LHCN-M2 (cell line): ENCODE measurements around the gene MOB1A. TPM values are rescaled to one million over a fixed set of nuclear protein-coding genes. Genes with fewer than 3 reads are reported as not detected.
"Not testable (repeated sequence)": the region's sequence is repeated elsewhere in the genome, so short reads cannot be mapped to it uniquely, and the experiment has no call there.

ENCODE experiments used
- DNase-seq: peaks from one replicate; pipeline ENCODE4 v3.0.0-alpha.2; 2012; ENCODE audit warnings: low read depth
- total RNA-seq: library from RNA; depleted of rRNA; stranded (reverse); fragments of >200 nt; gene quantifications from 2 replicates; pipeline ENCODE4 v1.2.3, GENCODE V29; 2014

MOB1A gene
- total RNA-seq, 1 experiment from 2014 or later, result 131 TPM

DNA sequence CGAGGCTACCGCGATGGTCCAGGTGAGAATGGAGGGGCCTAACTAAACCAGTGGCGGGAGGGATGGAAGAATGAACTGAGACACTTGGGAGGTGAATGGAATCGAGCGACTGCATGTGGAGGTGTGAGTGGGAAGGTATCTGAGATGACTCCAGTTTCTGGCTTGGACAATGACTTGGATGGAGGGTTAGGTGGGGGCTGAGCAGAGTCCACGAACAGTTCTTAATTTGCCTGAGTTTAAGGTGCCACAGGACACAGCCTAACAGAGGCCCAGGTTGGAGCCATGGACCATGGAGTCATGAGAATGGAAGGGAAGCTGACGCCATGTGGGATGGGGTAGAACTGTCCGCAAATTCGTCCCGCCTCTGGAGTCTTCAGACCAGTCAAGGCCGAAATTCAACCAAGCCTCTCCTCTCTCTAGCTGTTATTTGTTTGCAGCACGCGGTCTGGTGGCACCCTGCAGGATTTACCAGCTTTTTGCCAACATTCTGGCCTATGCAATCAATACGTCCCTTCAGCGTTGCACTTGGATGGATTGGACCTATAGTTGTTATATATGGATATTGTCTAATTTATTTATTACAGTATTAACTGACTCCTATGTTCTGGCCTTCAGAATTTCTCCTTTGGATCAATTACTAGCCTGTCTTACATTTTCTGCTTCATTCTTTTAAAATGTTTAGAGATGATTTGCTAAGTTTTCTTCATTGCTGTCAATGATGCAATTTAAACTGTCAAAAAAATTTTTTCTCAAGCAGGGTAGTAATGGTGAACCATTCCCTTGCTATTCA is 30.0 kb downstream of the MOB1A start:
- no peak for DNase-seq

DNA sequence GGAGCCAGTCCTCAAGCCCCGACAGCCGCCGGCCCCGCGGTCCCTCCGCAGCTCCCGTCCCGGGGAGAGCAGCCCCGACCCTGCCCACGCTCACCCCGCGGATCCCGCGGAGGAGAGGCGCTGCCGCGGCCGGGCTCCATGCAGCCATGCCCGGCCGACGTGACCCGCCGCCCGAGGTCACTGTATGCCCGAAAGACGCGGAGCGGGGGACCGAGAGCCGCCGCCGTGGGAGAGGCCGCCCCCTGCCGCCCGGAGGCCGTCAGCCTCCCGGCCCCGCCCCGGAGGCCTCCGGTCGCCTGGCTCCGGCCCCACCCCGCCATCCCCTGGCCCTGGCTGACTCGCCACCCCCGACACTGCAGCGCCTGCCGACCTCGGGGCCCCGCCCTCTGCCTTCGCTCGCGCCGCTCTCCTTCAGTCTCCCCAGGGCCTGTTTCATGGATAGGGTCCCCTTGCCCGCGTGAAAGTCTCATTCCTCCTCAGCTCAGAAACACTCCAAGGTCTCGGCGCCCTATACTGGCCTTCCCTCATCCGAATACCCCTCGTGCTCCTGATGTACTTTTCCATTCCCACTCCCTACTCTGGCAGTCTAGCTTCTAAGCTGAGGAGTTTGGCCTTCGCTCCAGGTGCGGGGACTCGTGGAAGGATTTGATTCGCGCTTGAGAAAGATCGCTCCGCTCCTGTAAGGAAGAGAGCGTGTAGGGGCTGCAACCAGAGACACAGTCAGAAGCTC is 30.8 kb downstream of the MOB1A start, which contains the start of gene BOLA3:
BOLA3 (minus strand) TSS at position 186 of the 730 bp plus-strand sequence; CDS start at position 148, 38 bp downstream.
- peak; percentile 80 for DNase-seq

DNA sequence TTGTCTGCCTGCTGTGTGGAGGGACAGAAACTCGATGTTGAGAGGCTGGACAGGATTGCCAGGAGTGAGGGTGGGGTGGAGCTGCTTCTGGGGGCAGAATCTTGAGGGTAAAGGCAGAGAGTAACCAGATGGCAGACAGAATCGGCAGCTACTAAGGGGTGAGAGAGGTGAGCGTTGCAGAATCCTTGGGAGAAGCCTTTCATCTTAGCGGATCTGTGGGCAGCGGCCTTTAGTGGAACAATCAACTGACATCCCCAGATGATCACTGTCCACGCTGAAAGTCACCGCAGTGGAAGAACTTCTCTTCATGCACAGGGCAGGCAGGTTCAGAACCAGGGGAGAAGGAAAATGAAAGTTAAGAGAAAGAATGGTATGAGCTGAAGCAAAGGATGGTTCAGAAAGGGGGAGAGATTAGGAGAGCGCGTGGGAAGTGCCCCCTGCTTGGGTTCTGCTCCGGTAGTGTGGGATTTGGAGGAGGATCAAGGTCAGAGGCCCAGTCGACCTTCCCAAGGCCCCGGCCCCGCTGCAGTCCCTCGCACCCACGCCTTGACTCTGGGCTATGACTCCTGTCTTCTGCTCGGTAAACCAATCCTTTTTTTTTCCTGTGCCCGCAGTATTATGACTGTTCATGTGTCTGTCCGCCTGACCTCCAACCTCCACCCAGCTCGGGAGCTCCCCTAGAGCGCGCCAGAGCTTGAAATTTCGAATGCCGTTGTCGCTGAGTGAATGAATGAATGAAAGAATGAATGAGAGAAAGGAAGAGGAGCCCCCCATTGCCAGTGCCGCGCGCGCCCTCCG is 31.6 kb downstream of the MOB1A start:
- DNase-seq, result peak; percentile 65

DNA sequence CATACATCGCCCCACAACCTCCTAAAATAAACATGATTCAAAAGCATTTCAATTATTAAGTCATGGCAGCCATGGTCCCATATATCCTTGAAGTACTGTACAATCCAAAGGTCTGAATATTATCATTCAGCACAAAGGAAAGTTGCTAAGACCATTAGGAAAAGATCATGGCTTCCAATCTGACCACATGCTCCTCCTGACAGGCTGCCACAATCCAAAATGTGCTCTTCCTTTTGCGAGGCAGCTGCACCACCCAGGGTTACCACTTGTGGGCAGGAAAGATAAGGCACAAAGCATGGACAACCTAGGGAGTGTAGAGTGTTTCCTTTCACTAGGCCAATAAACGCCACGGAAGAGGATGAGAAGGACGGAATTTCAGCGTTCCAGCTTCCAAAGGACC is 36.3 kb downstream of the MOB1A start:
- peak; percentile 40 for DNase-seq

DNA sequence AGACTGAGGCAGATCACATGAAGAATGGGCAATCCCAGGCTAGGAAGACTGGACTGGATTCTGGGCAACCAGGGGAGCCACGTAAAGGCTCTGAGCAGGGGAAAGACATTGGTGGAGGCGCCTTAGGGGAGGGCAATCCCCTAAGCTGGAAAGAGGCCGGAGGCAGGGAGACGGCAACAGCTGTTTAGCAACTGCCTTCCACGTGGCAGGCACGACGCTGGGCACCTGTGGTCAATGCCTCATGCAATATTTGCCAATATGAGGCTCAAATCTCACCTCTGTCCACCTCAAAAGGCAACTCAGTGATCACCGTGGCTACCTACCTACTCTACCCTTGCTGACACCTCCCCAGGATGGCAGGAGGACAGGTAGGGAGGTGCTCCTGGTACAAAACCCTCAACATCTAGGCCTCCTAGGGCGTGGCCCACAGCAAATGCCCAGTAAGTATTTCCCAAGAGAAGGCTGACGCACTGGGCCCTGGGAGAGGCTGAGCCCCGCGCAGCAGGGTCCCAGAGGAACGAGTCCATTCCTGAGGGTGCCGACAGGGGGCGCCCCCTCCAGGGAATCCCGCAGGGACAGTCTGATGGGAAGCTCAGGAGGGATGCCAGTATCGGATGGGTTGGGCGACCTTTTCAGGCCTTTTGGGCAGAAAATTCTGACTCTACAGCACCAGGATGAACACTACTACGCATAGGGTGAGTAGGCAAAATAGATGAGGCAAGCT is 39.9 kb downstream of the MOB1A start:
- DNase-seq, result no peak

DNA sequence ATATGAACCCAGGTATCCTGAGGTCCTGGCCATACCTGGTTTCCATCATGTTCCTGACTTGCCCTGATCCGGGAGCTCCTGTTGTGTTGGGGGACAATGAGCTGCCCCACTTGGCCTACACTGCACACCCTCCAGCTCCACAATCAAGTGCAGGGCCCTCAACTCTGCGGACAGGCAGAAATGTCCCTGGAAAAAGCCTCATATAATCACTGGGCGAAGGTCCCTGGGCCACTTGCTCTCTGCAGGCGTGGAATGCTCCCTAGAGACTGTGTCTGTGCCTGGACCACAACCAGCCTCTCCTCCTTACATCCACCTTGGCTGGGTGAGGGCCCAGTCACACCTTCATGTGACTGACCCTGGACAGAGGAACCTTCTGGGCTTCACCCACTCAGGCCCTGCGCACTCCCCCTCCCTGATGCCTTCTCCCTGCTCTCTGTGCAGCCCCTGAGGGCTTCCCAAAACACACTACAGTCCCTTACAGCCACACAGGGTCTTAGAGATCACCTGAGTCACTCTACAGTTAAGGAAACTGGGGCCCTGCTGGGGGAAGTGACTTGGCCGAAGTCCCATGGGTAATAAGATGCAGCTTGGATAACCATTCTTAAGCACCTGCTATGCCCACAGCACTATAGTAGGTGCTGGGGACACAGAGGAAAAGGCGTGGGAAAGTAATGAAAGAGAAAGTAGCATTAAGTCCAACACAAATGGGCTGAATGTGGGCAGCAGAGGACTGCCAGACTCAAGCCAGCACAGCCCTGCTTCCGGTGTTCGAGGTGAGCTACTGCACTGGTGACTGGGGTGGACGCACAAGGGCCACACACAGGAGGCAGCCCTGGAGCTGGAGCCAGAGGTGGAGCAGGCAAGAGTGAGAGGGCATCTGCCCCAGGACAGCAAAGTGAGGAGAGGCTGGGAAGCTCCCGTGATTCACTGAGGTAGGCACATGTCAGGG is 40.8 kb downstream of the MOB1A start:
- no peak for DNase-seq

DNA sequence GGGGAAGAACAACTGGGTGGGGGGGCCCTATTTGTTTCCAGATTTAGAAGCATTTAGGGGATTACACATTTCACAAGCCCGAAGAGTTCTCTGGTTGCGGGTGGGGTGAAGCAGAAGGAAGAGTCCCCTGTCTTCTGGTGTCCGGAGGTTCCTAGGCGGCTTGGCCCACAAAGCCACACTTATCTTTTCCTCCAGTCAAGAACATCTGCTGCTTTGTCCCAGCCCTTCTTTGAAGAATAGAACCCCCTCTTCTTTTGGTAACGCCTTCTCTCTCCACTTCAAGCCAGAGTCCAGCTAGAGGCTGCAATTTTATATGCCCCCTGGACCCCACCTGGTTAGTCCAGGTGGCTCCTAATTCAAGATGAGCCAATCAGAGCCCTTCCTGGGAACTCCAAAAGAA is 46.8 kb downstream of the MOB1A start:
- DNase-seq, result no peak

DNA sequence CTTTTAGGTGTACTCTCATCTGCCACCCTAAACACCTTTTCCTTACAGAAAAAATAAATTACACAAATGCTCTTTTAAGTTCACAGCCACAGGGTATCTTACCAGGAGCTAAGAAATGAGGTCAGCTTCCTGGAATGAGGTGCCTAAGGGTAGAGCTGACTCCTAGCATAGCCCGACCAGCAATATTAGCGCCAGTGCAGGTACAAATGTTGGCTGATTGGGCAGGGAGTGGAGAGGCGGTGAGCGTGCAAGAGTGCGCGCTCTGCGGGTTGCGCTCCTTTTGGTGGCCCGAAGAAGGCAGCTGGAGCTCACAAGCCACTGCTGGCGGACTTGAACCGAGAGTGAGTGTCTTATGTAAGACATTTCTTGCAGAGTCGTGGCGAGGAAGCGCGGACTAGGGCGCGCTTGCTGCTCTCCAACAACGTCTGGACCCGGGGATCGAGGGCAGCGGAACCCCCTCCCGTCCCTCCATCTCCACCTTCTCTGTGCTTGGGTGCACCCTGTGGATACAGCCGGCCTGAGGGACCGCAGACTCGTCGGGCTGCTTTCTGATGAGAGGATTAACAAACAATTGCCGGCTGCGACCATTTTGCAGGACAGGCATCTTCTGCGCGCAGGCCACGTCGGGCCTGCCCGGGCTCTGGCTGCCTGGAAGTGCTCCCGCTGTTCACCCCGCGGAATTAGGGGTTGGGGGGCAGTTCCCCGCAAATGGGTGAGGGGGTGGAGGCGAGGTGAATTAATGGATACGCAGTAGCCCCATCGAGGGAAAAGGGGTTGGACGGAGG is 48.3 kb downstream of the MOB1A start:
- no peak for DNase-seq

DNA sequence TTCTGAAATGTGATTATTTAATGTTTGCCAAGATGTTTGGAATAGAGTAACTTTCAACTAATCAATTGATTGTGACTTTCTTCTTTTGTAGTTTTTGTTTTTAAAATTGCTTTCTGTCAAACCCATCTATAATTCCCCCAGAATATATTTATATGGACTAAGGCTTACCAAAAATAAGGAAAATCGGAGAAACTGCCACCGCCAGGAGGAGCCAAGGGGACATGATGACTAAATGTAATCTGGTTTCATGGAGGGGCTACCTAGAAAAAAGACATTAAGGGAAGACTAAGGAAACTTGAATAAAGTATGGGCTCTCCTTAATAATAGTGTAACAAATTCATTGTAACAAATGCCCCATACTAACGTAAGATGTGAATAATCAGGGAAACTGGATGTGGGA is 50.5 kb downstream of the MOB1A start:
- no peak for DNase-seq

DNA sequence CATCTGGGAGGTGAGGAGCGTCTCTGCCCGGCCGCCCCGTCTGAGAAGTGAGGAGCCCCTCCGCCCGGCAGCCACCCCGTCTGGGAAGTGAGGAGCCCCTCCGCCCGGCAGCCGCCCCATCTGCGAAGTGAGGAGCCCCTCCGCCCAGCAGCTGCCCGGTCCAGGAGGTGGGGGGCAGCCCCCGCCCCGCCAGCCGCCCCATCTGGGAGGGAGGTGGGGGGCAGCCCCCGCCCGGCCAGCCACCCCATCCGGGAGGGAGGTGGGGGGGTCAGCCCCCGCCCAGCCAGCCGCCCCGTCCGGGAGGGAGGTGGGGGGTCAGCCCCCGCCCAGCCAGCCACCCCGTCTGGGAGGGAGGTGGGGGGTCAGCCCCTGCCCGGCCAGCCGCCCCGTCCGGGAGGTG is 54.7 kb downstream of the MOB1A start:
- not testable (repeated sequence) for DNase-seq

DNA sequence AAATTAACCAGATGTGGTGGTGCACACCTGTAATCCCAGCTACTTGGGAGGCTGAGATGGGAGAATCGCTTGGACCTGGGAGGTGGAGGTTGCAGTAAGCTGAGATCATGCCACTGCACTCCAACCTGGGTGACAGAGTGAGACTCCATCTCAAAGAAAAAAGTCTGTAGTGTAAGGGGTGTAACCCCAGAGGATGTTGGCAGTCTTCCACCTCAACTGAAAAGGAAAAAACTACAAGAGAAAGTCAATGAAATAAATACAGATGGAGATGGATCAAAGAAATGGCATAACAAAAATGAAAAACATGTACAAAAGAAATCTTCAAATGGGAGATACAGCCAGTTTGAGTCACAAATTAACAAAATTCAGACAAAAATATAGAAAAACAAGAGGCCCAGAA is 56.8 kb downstream of the MOB1A start:
- DNase-seq, result not testable (repeated sequence)

DNA sequence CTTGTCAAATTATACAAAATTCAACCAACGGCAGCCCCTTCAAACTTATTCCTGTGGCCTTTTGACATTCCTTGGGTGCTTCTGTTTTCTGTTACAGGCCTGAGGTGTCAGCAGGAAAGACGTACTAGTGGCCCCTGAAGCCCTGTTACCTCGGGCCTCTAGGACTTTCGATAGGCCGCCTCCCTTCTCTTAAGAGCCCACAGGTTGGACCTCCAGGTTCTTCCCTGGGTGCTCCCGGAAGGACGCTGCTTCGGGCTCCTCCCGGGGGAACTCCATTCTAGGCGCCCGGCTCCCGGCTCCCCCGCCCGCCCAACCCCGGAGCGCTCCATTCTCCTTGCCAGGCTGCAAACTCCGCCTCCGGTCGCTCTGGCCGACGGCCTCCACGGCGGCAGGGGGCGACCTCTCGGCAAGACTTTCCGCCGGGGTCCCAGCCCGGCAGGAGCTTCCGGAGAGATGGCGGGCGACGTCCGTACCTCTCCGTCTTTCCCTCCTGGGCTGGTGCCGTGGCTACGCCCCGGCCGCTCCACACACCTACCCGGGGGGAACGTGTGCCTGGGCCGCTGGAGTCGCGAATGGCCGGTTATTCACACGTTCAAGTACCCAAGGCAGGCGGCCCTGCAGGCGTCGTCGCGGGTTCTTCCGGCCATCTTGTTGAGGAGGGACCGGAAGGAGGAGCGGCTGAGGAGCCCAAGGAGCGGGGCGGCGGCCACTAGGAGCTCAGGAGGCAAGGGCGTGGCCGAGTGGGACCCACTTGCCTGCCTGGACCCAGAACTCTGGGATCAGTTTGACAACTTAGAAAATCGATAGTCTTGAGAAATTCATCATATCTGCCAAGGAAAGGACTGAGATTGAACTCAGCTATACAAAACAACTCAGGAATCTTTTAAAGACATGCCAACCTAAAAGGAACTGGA is 58.5 kb downstream of the MOB1A start:
- DNase-seq, result peak; percentile 70

DNA sequence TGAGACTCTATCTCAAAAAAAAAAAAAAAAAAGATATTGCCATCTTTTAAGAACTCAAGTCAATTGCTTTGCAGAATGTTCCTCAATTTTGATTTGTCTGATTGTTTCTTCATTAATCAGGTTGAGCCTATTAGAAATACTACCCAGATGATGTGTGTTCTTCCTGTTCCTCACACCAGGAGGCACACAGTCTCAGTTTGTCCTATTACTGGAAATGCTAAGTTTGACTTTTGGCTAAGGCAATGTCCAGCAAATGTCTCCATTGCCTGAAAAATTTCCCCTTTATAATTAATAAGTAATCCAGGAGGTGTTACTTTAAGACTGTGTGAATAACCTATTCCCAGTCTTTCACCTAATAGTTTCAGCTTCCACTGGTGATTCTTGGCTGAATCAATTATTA is 59.3 kb downstream of the MOB1A start:
- peak; percentile 14 for DNase-seq

DNA sequence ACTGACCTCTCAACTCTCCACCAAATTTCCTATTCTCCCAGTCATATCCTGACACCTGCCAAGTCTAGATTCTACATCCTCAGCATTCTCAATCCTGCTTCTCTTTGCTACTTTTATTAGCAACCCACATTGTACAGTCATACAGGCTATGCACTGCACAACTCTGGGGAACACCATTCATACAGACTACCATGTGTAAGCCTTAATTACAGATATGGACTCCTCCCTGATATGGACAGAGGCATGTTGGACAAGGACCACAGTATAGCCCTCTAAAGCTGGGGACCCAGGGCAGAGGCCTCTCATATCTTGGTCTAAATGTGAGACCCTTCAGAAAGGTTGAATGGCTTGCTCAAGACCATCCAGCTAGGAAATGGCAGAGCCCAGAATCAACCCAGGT is 67.3 kb downstream of the MOB1A start:
- no peak for DNase-seq

DNA sequence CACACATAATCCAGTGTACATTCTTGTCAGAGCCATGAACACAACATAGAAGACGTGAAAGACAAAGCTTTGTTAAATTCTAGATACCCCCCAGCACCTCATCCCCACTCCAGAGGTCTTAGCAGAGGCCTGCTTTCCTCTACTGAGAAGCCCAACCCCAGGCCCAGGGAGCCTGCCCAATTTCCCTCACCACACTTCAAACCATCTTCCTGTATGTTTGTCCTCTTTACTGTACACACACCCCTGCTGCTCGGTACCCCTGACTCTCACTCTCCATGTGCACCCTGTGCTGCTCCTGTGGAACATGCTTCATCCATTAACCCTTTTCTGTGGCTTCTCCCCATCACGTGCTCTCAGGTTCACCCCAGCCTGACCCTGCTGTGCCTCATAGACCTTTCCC is 68.1 kb downstream of the MOB1A start:
- DNase-seq, result no peak

DNA sequence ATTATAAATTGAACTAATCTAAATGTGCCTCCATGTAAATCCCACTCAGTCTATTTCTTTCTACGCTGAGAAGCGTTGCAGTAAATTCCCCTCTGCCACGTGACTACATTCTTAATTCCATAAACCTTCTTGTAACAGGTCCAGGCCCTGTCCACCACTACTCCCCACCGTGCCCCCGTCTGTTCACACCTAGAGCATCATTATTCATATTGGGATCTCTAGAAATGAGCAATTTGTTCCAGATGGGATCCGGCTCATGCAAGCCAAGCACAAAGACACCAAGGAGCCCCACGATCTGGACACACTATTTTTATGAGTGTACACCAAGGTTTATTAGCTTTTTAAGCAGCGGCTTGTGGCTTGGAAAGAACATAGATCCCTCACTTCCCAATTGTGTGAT is 69.1 kb downstream of the MOB1A start:
- no peak for DNase-seq

DNA sequence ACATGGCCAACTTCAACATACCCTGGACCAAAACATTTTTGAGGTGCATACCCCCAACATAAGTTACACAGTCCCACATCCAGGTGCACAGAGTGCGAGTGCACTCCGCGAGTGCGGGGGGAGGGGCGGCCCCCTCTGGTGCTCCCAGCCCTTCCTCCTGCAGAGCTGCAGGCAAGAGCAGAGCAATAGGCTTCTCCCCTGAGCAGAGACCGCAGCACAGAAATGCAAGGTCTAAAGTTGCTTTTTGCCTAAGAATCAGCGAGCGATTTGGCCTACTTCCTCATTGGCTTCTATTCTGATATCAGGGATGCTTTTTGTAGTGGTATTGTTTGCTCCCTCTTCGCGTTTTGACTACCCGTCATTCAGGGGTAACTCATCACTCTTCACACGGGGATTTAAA is 71.6 kb downstream of the MOB1A start:
- no peak for DNase-seq

DNA sequence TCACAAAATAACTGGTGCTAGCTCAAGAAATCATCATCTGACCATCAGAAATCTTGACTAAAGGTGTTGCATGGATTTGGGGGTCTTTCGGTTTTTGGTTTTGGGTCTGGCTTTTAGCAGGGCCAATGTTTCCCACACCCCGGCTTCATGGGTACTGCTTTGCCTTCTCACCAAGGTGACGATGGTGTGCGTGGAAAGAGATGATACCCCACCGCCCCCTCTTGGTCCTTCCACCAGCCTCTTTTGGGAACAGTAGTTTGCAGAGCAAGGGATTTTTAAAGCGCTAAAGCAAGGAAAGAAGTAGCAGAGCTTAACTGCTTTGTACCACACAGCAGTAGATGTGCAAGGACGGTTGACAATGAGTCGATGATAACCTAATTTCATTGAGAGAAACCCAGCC is 73.3 kb downstream of the MOB1A start:
- no peak for DNase-seq
